GM19025 (cell line): ENCODE measurements around the gene ZDHHC4.
"Not testable (repeated sequence)": the region's sequence is repeated elsewhere in the genome, so short reads cannot be mapped to it uniquely, and the experiment has no call there.

ENCODE experiments used
- ATAC-seq: cut with Tn5 transposase; IDR thresholded peaks from one replicate; pipeline ENCODE4 v1.9.1; 2021; ENCODE audit warnings: mild to moderate bottlenecking, low read depth, moderate library complexity; ENCODE audit not compliant: unreplicated experiment

The ZDHHC4 gene

DNA sequence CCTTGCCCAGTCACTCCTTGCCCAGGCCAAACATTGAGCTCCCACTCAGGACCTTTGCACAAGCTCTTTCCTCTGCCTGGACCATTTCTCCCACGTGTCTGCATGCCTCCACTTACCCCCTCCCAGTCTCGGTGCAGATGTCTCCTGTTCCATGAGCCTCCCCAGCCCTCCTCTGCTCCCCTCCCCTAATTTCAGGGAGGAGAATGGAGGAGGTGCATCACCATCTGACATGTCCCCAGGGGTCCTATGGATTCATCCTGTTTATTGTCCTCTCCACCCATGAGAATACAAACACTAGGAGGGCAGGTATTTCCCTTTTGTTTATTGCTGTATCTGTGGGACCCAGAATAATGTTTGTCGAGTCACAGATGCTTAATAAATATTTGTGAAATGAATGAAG, 17.4 kb upstream of the ZDHHC4 start:
- ATAC-seq, result no peak

DNA sequence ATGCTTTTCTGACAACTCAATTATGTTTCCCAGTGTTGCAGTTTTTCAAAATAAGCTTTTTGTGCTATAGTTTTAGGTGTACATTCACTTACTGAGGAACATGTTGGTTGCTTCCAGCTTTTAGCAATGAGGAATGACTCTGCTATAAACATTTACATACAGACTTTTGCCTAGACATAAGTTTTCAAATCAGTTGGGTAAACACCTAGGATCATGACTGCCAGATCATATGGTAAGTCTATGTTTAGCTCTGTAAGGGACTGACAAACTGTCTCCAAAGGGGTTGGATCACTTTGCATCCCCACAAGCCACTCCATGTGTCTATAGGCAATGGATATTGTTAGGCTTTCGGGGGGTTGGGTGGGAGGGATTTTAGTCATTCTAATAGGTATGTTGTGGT, 15.1 kb upstream of the ZDHHC4 start:
- ATAC-seq, result no peak

DNA sequence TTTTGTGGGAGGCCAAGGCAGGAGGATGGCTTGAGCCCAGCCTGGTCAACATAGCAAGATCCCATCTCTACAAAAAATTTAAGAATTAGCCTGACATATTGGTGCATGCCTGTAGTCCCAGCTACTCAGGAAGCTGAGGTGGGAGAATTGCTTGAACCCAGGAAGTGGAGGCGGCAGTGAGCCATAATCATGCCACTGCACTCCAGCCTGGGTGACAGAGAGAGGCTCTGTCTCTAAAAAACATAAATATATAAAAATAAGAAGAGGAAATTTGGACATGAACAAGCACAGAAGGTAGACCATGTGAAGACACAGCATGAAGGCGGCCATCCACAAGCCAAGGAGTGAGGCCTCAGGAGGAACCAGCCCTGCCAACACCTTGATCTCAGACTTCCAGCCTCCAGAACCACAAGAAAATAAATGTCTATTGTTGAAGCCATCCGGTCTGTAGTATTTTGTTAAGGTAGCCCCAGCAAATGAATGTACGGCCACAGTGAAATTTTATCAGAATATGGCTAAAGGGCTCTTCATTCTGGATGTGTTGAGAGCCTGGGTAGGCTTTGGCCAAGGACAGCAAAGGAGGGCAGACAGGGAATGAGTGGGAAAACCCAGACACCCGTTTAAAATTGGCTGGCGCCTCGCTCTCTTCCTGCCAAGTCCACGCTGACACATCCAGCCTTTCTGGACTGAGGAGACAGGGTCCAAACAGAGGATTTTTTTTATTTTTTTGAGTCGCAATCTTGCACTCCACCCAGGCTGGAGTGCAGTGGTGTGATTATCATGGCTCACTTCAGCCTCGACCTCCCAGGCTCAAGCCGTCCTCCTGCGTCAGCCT, 13.1 kb upstream of the ZDHHC4 start:
- ATAC-seq, result no peak

DNA sequence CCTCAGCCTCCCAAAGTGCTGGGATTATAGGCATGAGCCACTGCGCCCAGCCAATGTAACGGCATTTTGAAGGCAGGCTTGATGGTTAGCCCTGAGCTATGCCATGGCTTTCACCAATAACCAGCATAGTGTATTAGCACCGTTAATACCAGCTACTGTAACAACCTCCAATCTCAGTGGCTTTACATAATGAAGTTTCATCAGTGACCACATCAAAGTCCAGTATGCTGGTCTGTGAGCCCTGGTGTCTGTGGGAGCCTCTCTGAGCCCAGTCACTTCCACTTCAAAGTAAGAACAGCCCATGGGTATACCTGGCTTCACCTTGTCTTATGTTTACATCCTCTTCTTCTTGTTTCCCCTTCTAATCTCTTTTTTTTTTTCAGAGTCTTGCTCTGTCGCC, 11.6 kb upstream of the ZDHHC4 start:
- ATAC-seq, result no peak

DNA sequence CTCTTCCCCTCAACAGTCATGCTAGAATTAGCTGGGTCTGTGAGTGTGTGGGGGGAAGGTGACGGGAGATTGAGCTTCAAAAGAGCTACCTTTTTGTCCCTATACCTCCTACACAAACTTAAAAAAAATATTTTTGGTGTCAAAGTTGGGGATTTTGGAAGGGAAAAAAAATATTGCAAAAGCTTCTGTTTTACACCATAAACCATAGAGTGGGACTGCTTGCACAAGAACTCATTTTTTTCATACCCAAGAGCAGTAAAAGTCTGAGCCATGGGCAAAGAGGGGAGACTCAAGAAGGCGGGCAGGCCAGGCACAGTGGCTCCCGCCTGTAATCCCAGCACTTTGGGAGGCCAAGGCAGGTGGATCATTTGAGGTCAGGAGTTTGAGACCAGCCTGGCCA, 9.4 kb upstream of the ZDHHC4 start:
- ATAC-seq, result no peak

DNA sequence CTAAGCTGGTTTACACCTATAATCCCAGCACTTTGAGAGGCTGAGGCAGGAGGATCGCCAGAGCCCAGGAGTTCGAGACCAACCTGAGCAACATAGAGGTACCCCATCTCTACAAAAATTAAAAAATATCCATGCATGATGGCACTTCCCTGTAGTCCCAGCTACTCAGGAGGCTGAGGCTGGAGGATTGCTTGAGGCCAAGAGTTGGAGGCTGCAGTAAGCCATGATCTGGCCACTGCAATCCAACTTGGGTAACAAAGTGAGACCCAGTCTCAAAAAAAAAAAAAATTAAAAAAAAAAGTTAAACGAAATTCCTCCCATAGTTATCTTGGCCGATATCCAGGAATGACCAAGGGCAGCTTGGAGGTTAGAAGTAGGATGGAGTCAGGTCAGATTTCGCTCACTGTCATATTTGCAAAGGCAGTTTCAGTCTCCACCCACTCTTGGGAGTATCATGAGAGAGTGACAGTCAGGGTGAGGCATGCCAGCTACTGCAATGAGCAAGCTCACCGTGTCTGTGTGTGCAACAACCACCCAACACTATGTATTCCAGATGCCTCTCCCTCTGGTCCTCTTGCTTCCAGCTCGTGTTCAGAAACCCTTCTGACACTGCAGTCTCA, 6.0 kb upstream of the ZDHHC4 start:
- ATAC-seq, result no peak

DNA sequence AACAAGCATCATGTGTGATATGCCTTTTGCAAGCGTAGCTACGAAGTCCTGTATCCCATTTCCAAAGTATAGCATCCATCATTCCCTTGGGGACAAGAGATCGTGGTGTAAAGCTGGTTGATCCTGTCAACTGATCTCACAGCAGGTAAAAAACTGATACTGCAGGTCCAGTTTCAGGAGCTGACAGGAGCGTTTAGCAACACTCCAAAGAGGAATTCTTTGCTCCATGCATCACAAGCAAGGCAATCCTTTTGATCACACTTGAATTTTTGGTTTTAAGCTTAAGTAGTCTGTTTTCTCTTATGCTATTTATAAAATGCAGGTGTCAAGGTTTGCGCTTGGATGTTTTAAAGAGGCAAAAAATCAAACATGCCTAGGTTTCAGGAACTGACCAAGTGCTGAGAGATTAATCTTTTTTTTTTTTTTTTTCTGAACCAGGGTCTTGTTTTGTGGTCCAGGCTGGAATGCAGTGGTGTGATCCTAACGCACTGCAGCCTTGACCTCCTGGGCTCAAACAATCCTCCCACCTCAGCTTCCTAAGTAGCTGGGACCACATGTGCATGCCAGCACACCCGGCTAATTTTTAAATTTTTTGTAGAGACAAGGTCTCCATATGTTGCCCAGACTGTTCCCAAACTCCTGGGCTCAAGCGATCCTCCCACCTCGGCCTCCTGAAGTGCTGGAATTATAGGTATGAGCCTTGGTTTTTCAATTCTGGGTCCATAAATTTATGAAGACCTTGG, 1.8 kb upstream of the ZDHHC4 start:
- no peak for ATAC-seq

DNA sequence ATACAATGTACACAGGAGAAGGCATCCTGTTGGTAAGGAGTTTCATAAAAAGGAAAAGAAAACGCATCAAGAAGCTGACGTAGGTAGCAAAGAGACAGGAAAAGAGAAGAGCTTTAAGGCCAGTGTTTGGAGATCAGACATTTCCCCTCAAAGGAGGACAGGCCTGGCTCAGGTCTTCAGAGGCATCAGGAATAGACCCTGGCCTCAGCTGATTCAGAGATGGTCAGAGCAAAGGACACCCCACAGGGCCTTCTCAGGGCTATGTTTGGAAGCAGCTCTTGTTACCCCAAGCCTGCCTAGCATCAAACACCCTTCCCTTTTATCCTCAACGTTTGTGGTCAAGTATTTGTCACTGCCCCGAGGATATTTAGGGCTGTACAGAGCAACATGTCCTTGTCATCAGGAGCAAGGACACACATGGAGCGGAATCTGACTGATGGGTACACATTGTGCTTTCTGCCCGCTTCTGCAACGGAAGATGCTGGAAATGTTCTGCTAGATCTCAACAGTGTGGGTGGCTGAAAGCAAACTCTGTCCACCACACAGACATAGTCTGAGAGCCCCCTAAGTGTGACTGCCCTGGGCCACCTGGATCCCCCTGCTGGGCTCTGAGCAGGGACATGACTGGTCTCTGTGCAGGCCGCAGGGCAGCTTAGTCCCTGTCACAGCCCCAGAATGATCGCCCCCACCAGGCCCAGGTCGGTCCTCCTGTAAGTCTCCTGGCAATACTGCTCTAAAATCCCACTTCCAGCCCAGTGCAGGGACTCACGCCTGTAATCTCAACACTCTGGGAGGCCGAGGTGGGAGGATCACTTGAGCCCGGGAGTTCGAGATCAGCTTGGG, 1.0 kb upstream of the ZDHHC4 start:
- ATAC-seq, result no peak

DNA sequence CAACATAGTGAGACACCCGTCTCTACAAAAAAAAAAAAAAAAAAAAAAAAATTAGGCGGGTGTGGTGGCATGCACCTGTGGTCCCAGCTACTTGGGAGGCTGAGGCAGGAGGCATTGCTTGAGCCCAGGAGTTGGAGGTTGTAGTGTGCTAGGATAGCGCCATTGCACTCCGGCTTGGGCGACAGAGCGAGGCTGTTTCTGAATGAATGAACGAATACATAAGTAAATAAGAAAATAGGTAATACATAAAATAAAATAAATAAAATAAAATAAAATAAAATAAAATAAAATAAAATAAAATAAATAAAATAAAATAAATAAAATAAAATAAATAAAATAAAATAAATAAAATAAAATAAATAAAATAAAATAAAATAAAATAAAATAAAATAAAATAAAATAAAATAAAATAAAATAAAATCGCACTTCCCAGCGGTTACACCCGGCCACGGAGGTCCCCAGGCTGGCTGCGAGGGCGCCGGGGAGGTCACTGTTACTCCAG, 336 bp upstream of the ZDHHC4 start:
- not testable (repeated sequence) for ATAC-seq

DNA sequence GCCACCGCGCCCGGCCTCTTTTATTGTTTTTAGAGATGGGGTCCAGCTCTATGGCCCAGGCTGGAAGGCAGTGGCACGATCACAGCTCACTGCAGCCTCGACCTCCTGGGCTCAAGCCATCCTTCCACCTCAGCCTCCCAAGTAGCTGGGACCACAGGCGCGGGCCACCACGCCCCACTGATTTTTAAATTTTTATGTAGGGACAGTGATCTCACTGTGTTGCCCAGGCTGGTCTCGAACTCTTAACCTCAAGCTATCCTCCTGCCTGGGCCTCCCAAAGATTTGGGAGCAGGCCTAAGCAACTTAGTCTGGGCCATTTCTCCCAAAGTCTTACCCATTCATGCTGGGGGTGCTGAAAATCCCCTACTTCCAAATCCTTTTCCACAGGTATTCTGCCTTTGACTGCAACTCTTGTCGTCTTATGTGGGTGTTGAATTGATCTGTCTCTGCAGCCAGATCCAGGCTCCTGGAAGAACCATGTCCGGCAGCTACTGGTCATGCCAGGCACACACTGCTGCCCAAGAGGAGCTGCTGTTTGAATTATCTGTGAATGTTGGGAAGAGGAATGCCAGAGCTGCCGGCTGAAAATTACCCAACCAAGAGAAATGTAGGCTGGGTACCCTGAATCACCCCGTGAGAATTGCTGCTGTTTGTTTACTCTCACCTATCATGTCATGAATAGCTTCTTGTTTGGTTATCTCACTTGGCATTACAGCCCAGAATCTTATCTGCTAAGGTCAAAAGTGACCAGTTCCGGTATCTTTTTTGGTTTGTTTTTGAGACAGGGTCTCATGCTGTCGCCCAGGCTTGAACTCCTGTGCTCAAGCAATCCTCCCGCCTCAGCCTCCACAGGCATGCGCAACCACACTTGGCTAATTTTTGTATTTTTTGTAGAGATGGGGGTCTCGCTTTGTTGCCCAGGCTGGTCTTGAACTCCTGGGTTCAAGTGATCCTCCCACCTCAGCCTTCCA, 1.1 kb downstream of the ZDHHC4 start:
- ATAC-seq, result no peak

DNA sequence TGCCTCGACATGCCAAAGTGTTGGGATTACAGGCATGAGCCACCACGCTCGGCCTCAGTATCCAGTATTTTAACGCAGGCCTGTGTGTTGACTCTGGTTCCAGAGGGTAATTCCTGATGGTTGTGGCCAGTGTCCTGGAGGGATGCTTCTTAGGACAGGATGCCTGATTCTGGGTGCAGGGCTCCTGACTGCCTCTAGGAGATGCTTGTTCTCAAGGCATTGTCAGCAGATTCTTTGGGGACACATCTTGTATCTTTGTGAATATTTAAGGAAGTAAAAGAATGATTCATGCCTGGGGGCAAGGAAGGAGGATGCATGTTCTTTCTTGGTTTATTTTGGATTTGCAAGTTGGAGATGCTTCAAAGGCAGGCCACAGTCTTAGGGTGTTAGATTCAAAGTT, 2.2 kb downstream of the ZDHHC4 start:
- no peak for ATAC-seq

DNA sequence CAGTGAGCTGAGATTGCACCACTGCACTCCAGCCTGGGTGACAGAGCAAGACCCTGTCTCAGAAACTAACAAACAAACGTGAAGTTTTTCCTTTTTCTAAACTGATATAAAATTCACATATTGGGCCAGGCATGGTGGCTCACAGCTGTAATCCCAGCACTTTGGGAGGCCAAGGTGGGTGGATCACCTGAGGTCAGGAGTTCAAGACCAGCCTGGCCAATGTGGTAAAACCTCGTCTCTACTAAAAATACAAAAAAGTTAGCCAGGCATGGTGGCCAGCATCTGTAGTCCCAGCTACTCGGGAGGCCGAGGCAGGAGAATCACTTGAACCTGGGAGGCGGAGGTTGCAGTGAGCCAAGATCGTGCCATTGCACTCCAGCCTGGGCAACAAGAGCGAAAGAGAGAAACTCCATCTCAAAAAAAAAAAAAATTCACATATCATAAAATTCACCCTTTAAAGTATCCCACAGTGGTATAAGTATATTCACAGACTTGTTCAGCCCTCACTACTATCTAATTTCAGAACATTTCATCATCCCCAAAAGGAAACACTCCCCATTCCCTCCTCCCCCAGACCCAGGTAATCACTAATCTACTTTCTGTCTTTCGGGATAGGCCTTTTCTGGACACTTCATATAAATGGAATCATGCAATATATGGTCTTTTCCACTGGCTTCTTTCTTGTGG, 8.6 kb downstream of the ZDHHC4 start:
- ATAC-seq, result not testable (repeated sequence)

DNA sequence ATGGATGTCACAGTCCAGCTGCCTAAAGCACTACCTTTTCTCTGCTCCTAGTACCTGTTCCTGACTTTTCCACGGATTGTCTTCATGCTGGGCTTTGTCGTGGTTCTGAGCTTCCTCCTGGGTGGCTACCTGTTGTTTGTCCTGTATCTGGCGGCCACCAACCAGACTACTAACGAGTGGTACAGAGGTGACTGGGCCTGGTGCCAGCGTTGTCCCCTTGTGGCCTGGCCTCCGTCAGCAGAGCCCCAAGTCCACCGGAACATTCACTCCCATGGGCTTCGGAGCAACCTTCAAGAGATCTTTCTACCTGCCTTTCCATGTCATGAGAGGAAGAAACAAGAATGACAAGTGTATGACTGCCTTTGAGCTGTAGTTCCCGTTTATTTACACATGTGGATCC, 11.3 kb downstream of the ZDHHC4 start:
- no peak for ATAC-seq

DNA sequence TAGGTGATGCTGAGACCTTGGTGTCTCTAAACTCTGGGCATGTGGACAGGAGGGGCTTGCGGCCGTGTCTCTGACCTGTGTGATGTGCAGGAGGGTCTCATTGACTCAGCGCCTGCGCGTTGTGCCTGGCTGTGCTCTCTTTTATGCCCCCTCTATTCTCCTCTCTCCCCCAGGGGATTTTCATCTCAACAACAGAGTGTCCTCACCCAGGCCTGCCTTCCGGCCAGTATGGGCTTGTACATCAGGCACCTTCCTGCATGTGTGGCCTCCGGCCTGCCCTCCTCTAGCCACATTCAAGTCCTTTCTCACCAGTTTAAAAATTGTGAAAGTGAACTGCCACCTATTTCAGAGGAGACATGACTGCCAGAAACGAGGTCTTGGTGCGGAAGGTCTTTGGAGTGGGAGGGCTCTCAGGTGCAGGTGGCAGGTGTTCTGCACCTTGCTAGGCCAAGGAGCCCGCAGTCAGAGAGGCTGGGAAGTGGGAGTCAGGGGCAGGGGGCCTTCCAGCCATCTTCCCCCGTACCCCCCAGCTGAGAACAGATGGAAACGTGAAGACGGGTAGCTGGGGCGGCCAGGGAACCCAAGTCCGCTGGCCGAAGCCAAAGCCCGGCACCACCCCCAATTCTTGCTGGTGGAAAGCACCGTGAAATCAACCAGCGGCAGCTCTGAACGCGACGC, 12.0 kb downstream of the ZDHHC4 start:
- ATAC-seq, result no peak

DNA sequence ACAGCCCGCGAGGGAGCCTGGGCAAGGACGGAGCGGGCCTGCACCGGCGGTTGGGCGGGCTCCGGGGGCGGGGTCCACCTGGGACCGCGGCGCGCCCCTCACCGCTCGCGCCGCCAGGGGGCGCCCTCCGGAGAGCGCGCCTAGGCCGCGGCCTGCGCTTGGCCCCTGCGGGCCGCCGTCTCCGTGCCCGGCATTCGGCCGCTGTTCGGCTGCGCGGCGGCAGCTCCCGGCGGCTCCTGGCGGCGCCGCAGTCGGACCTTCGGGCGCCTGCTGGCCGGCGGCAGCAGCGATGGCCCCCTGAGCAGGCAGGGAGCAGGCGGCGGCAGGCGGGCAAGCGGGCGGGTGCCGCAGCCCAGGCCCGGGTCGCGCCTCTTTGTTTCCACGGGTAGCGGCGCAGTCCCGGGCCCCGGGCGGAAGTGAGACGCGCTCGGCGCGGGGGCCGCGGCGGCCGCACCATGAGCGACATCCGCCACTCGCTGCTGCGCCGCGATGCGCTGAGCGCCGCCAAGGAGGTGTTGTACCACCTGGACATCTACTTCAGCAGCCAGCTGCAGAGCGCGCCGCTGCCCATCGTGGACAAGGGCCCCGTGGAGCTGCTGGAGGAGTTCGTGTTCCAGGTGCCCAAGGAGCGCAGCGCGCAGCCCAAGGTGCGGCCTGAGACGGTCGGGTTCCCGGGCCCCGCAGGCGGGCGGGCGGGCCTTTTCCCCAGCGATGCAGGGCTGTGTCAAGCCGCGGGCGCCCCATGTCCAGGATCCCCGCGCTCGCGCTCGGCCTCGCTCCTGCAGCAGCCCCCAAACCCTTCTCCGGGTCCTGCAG, 12.8 kb downstream of the ZDHHC4 start, which contains the start of gene INTS15:
INTS15 (plus strand) TSS at position 193 of the 816 bp plus-strand sequence; CDS start at position 456, 263 bp downstream.
- peak; percentile 85 for ATAC-seq

DNA sequence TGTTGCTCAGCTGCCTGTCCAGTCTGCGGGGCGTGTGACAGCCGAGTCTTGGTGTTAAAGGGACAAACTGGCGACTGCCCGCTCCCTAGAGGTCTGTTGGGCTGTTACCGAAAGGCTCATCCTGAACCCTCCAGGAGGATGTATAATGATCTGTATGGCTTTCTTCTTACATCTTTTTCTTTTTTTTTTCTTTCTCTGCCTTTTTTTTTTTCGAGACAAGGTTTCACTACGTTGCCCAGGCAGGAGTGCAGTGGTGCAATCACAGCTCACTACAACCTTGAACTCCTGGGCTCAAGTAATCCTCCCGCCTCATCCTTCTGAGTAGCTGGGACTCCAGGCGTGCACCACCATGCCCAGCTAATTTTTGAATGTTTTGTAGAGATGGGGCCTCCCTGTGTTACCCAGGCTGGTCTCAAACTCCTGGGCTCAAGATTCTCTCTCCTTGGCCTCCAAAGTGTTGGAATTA, 13.4 kb downstream of the ZDHHC4 start:
- no peak for ATAC-seq

DNA sequence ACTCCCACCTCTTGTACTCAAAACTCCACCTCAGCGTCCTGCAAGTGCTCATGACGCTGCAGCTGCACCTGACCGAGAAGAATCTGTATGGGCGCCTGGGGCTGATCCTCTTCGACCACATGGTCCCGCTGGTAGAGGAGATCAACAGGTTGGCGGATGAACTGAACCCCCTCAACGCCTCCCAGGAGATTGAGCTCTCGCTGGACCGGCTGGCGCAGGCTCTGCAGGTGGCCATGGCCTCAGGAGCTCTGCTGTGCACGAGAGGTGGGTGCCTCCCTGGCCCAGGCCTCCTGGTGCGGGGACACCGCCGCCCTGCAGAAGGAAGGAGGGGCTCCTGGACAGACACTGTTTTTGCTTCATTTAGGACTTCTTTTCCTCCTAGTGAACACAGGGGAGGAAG, 22.8 kb downstream of the ZDHHC4 start:
- no peak for ATAC-seq
